CD14-positive monocyte (primary cell): ENCODE results near the gene CCDC88C. TPM values are rescaled to one million over a fixed set of nuclear protein-coding genes. Genes with fewer than 3 reads are reported as not detected.

Experiments
- DNase-seq, 3 donors: peaks; one replicate each; pipeline ENCODE4 v3.0.0-alpha.2; 2011 to 2022
- H2AFZ ChIP-seq: 2 replicates; pipeline ENCODE4 v1.6.0; 2012; ENCODE audit warnings: mild to moderate bottlenecking, low read depth, low read length, inconsistent platforms; ENCODE audit not compliant: insufficient read depth, poor library complexity, severe bottlenecking
- H3K27ac ChIP-seq, 2 donors: 1 replicate in 1 of 2; 2 replicates in 1 of 2; pipeline ENCODE4 v1.5.1; 2012 to 2013; ENCODE audit warnings: low read length in 2 of 2, control low read depth in 1 of 2, inconsistent platforms in 1 of 2, low read depth in 1 of 2, mild to moderate bottlenecking in 1 of 2
- H3K27me3 ChIP-seq, 2 donors: one replicate each; pipeline versions ENCODE4 v1.6.0 to v1.6.1; 2011 to 2013; ENCODE audit warnings: low read length in 2 of 2; ENCODE audit not compliant: control insufficient read depth in 2 of 2, insufficient read depth in 2 of 2
- H3K36me3 ChIP-seq, 2 donors: replicated peaks in 1 of 2; 1 replicate in 1 of 2; 2 replicates in 1 of 2; pipeline versions ENCODE4 v1.5.1 to v1.6.1; 2012 to 2013; ENCODE audit warnings: low read length in 2 of 2, control low read depth in 1 of 2, inconsistent platforms in 1 of 2, mild to moderate bottlenecking in 1 of 2; ENCODE audit not compliant: insufficient read depth in 2 of 2, control insufficient read depth in 1 of 2
- H3K4me1 ChIP-seq, 2 donors: 1 replicate in 1 of 2; 2 replicates in 1 of 2; pipeline versions ENCODE4 v1.5.1 to v1.6.1; 2012 to 2013; ENCODE audit warnings: low read length in 2 of 2, control low read depth in 1 of 2, inconsistent platforms in 1 of 2, mild to moderate bottlenecking in 1 of 2, moderate library complexity in 1 of 2; ENCODE audit not compliant: insufficient read depth in 2 of 2, control insufficient read depth in 1 of 2
- H3K4me2 ChIP-seq: replicated peaks from 2 replicates; pipeline ENCODE3; 2012; ENCODE audit warnings: low read length, moderate library complexity, mild to moderate bottlenecking; ENCODE audit not compliant: poor library complexity, severe bottlenecking; ENCODE audit errors: extremely low read depth
- H3K4me3 ChIP-seq, 3 experiments: fragments of 200-600 bp in 1 of 3; sonication (generic) in 1 of 3; replicated peaks in 1 of 3; 1 replicate in 2 of 3; 2 replicates in 1 of 3; pipeline ENCODE4 v1.5.1; 2011 to 2013; ENCODE audit warnings: low read length in 3 of 3, mild to moderate bottlenecking in 3 of 3, control low read depth in 2 of 3, low read depth in 2 of 3, inconsistent platforms in 1 of 3, moderate library complexity in 1 of 3
- H3K79me2 ChIP-seq: 2 replicates; pipeline ENCODE4 v1.6.0; 2012; ENCODE audit warnings: mild to moderate bottlenecking, control low read depth, inconsistent platforms, low read length, moderate library complexity; ENCODE audit not compliant: insufficient read depth
- H3K9ac ChIP-seq: 2 replicates; pipeline ENCODE4 v1.6.0; 2017; ENCODE audit warnings: low read length, mild to moderate bottlenecking; ENCODE audit not compliant: insufficient read depth, poor library complexity, severe bottlenecking
- H3K9me3 ChIP-seq, 2 donors: replicated peaks in 1 of 2; 1 replicate in 1 of 2; 2 replicates in 1 of 2; pipeline versions ENCODE4 v1.5.1 to v1.6.1; 2012 to 2013; ENCODE audit warnings: low read length in 2 of 2, control low read depth in 1 of 2; ENCODE audit not compliant: control insufficient read depth in 1 of 2, insufficient read depth in 1 of 2
- H4K20me1 ChIP-seq: 2 replicates; pipeline ENCODE4 v1.6.0; 2012; ENCODE audit warnings: mild to moderate bottlenecking, low read length, control low read depth, moderate library complexity; ENCODE audit not compliant: insufficient read depth
- H3K27ac Mint-ChIP-seq, 7 donors: one replicate each; pipeline ENCODE4 v1.8.0; 2020; ENCODE audit warnings: mild to moderate bottlenecking in 7 of 7, mixed read lengths in 7 of 7, moderate library complexity in 6 of 7, inconsistent platforms in 2 of 7
- H3K27me3 Mint-ChIP-seq, 3 donors: one replicate each; pipeline ENCODE4 v1.8.0; 2021 to 2022; ENCODE audit warnings: low read depth in 3 of 3, mild to moderate bottlenecking in 3 of 3, mixed read lengths in 3 of 3, moderate library complexity in 3 of 3, inconsistent platforms in 1 of 3
- H3K36me3 Mint-ChIP-seq, 2 donors: one replicate each; pipeline ENCODE4 v1.8.0; 2020; ENCODE audit warnings: mixed read lengths in 2 of 2, inconsistent platforms in 1 of 2, mild to moderate bottlenecking in 1 of 2
- H3K4me1 Mint-ChIP-seq: one replicate; pipeline ENCODE4 v1.8.0; 2020; ENCODE audit warnings: mild to moderate bottlenecking, mixed read lengths
- H3K4me3 Mint-ChIP-seq, 2 donors: one replicate each; pipeline ENCODE4 v1.8.0; 2020; ENCODE audit warnings: mild to moderate bottlenecking in 2 of 2, mixed read lengths in 2 of 2, moderate library complexity in 1 of 2
- H3K9me3 Mint-ChIP-seq, 7 donors: one replicate each; pipeline ENCODE4 v1.8.0; 2020 to 2022; ENCODE audit warnings: mixed read lengths in 7 of 7, mild to moderate bottlenecking in 6 of 7, moderate library complexity in 6 of 7, inconsistent platforms in 2 of 7
- WGBS: methylation state at CpG from one replicate; pipeline ENCODE4 v1.1.5; 2013; ENCODE audit warnings: missing lambda C conversion rate; ENCODE audit not compliant: insufficient coverage; 5-methylcytosine and 5-hydroxymethylcytosine counted together
- intact Hi-C, 2 donors: fragments of 100-400 bp; cut with micrococcal nuclease; formaldehyde crosslinking; loops; one replicate each; pipeline versions ENCODE4 v1.15.0 to v1.15.1; 2023
- polyA plus RNA-seq, 3 donors: library from polyadenylated mRNA; depleted of rRNA in 1 of 3; unstranded in 2 of 3; stranded (reverse) in 1 of 3; fragments of 300-500 nt in 2 of 3; fragments of >200 nt in 1 of 3; fragmentation: Illumina TruSeq in 2 of 3; gene quantifications; 1 replicate in 2 of 3; 2 replicates in 1 of 3; pipeline ENCODE4 v1.2.3, GENCODE V29; 2012 to 2021
- TF ChIP-seq, protein P1 (sequence below): fragments of 200-600 bp; IDR thresholded peaks from one replicate; pipeline ENCODE4 v1.8.0; 2022; ENCODE audit warnings: antibody characterized with exemption, mild to moderate bottlenecking

Gene CCDC88C
- polyA plus RNA-seq, 3 donors, result 11.6 to 69.7 (median 12.3) TPM

GRCh38 chr14:91341751-91342154 lies 75.9 kb downstream of the CCDC88C start:
- no peak for DNase-seq
- Mint-ChIP-seq H3K4me3 (no peak overlapping the region), H3K36me3 (peaks cover 70 to 71% of the 10 kb centered on the region in 2 donors), H3K27ac (no peak overlapping the region), H3K4me1 (peaks cover 41% of the 10 kb centered on the region), H3K9me3 (no peaks in the 10 kb centered on the region), H3K27me3 (peaks cover 0 to 2% (median 1%) of the 10 kb centered on the region in 3 donors)
- no peak overlapping the region for H2AFZ ChIP-seq
- H3K9ac ChIP-seq, result no peak overlapping the region
- H3K4me1 ChIP-seq, result peaks cover 7 to 27% of the 10 kb centered on the region in 2 donors
- no peak overlapping the region for H3K4me3 ChIP-seq
- WGBS, result 100% methylated on average over 5 of the region's 7 CpGs
- H3K4me2 ChIP-seq, result no peak overlapping the region
- intact Hi-C loops, result no loop called here
- H3K79me2 ChIP-seq, result peaks cover 49% of the 10 kb centered on the region
- H3K36me3 ChIP-seq, result peaks cover 52 to 70% of the 10 kb centered on the region in 2 donors
- no peak overlapping the region for H3K27ac ChIP-seq
- H3K27me3 ChIP-seq, result no peaks in the 10 kb centered on the region
- TF ChIP-seq, protein P1, sequence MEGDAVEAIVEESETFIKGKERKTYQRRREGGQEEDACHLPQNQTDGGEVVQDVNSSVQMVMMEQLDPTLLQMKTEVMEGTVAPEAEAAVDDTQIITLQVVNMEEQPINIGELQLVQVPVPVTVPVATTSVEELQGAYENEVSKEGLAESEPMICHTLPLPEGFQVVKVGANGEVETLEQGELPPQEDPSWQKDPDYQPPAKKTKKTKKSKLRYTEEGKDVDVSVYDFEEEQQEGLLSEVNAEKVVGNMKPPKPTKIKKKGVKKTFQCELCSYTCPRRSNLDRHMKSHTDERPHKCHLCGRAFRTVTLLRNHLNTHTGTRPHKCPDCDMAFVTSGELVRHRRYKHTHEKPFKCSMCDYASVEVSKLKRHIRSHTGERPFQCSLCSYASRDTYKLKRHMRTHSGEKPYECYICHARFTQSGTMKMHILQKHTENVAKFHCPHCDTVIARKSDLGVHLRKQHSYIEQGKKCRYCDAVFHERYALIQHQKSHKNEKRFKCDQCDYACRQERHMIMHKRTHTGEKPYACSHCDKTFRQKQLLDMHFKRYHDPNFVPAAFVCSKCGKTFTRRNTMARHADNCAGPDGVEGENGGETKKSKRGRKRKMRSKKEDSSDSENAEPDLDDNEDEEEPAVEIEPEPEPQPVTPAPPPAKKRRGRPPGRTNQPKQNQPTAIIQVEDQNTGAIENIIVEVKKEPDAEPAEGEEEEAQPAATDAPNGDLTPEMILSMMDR, result no peak
- H3K9me3 ChIP-seq, result no peaks in the 10 kb centered on the region
- peaks cover 84% of the 10 kb centered on the region for H4K20me1 ChIP-seq

- Histone ChIP-seq H3K27ac (no peak overlapping the region), H3K4me2 (no peak overlapping the region)
These were observed 76.3 kb downstream of the CCDC88C start for GRCh38 chr14:91341334-91341733.

More at GRCh38 chr14:91341334-91341733, 76.3 kb downstream of the CCDC88C start:
- Mint-ChIP-seq H3K36me3 (peaks cover 73 to 74% of the 10 kb centered on the region in 2 donors), H3K27me3 (peaks cover 0 to 2% (median 1%) of the 10 kb centered on the region in 3 donors), H3K4me1 (peaks cover 37% of the 10 kb centered on the region), H3K4me3 (no peak overlapping the region), H3K27ac (peak overlapping the region in 3 of 7 donors; percentile 54 to 63 (median 61)), H3K9me3 (no peaks in the 10 kb centered on the region)
- no peak overlapping the region for H3K9ac ChIP-seq
- WGBS, result no CpG with 5 or more reads among the region's 2 CpGs
- no peak for DNase-seq
- H3K79me2 ChIP-seq, result peaks cover 45% of the 10 kb centered on the region
- no peak overlapping the region for H3K4me3 ChIP-seq
- intact Hi-C loops, result no loop called here
- H3K9me3 ChIP-seq, result no peaks in the 10 kb centered on the region
- peaks cover 6 to 23% of the 10 kb centered on the region in 2 donors for H3K4me1 ChIP-seq
- H2AFZ ChIP-seq, result no peak overlapping the region
- no peaks in the 10 kb centered on the region for H3K27me3 ChIP-seq
- peaks cover 83% of the 10 kb centered on the region for H4K20me1 ChIP-seq
- H3K36me3 ChIP-seq, result peaks cover 56 to 74% of the 10 kb centered on the region in 2 donors
- TF ChIP-seq, protein P1, result no peak
